HT-29 (cell line): Measurements from ENCODE around the gene MGMT. TPM values are rescaled to one million over a fixed set of nuclear protein-coding genes. Genes with fewer than 3 reads are reported as not detected.

Source experiments
- DNase-seq: peaks from one replicate; pipeline ENCODE4 v3.0.0-alpha.2; 2015; ENCODE audit warnings: low spot score
- total RNA-seq: library from RNA; depleted of rRNA; stranded (reverse); fragments of >200 nt; shearing (Covaris generic); gene quantifications from 2 replicates; pipeline ENCODE4 v1.2.3, GENCODE V29; 2014

The MGMT gene
- total RNA-seq, 1 experiment from 2014 or later: 32.7 TPM

- DNase-seq: no peak
Measured at GRCh38 chr10:129450391-129450790, 16.6 kb upstream of the MGMT start.

GRCh38 chr10:129455625-129456024, 11.4 kb upstream of the MGMT start:
- DNase-seq: no peak

- no peak for DNase-seq
Measured at GRCh38 chr10:129459762-129460539, 7.1 kb upstream of the MGMT start.

GRCh38 chr10:129462257-129462795, 4.7 kb upstream of the MGMT start:
- DNase-seq: no peak

GRCh38 chr10:129464251-129464650, 2.8 kb upstream of the MGMT start:
- DNase-seq: peak; percentile 65

- no peak for DNase-seq
Measured at GRCh38 chr10:129465796-129466702, 992 bp upstream of the MGMT start.

GRCh38 chr10:129467359-129468064, 471 bp downstream of the MGMT start:
- DNase-seq: peak; percentile 29

- no peak for DNase-seq
Measured at GRCh38 chr10:129468187-129468586, 1.1 kb downstream of the MGMT start.

GRCh38 chr10:129470103-129470851, 3.2 kb downstream of the MGMT start:
- DNase-seq: no peak

- no peak for DNase-seq
Measured at GRCh38 chr10:129471447-129472175, 4.6 kb downstream of the MGMT start.

- no peak for DNase-seq
Measured at GRCh38 chr10:129472696-129473555, 5.9 kb downstream of the MGMT start.

- no peak for DNase-seq
Measured at GRCh38 chr10:129474642-129475041, 7.6 kb downstream of the MGMT start.

GRCh38 chr10:129476431-129476830, 9.4 kb downstream of the MGMT start:
- no peak for DNase-seq

- no peak for DNase-seq
Measured at GRCh38 chr10:129477051-129477450, 10.0 kb downstream of the MGMT start.

GRCh38 chr10:129481641-129482040, 14.6 kb downstream of the MGMT start:
- no peak for DNase-seq

- DNase-seq: no peak
Measured at GRCh38 chr10:129483430-129484010, 16.5 kb downstream of the MGMT start.

GRCh38 chr10:129486805-129487204, 19.8 kb downstream of the MGMT start:
- DNase-seq: no peak

- no peak for DNase-seq
Measured at GRCh38 chr10:129491123-129491734, 24.2 kb downstream of the MGMT start.
